IMR-90 (cell line): ENCODE data around the gene MTFR1L. TPM values are rescaled to one million over a fixed set of nuclear protein-coding genes. Genes with fewer than 3 reads are reported as not detected.

ENCODE experiments used
- microRNA-seq, 2 experiments: library from miRNA; stranded (forward) in 1 of 2; unstranded in 1 of 2; fragments of 10-50 nt in 1 of 2; fragments of <30 nt in 1 of 2; gene quantifications in 1 of 2; microRNA quantifications in 1 of 2; one replicate each; pipeline versions ENCODE3 to v1.1.0; 2013 to 2020; ENCODE audit not compliant: insufficient read depth in 1 of 2, insufficient read length in 1 of 2, unreplicated experiment in 1 of 2
- polyA plus RNA-seq, 3 experiments: library from polyadenylated mRNA; depleted of rRNA; stranded (reverse); fragments of >200 nt; gene quantifications; 2 replicates each; pipeline ENCODE4 v1.2.3, GENCODE V29; 2012; ENCODE audit warnings: low replicate concordance in 1 of 3
- small RNA-seq, 5 experiments: library from RNA; depleted of rRNA; stranded (forward); fragments of <200 nt; gene quantifications; one replicate each; pipeline ENCODE3, GENCODE V24; 2012
- total RNA-seq: library from RNA; depleted of rRNA; stranded (reverse); fragments of >200 nt; gene quantifications from 2 replicates; pipeline ENCODE4 v1.2.3, GENCODE V29; 2012; rRNA removed

Gene MTFR1L
- total and polyA plus RNA-seq, 2 of the 4 experiments (the other 2 are of a cell fraction) = 69.1 to 69.7 TPM

Small RNAs within 50 kb of the gene (microRNA-seq; reads per million reads assigned to microRNA genes)
- gene RF00019 (ENCODE audit: insufficient read depth, insufficient read length) = not detected

Small RNAs within 50 kb of the gene (small RNA-seq; reads per million reads assigned to genes)
- gene RF00019 = 0 reads per million in 5 experiments

Other genes with a start within 250 kb of the MTFR1L start
- 2.5 and 3.2 TPM in 2 replicates for gene MAN1C1, start 203.2 kb upstream of the MTFR1L start, total RNA-seq
- 9.6 and 11.3 TPM in 2 replicates for gene MAN1C1, start 203.2 kb upstream of the MTFR1L start, polyA plus RNA-seq (2012; rRNA removed)
- 9.1 and 10.0 TPM in 2 replicates for gene SELENON, start 19.8 kb upstream of the MTFR1L start, total RNA-seq
- 86.4 and 114 TPM in 2 replicates for gene SELENON, start 19.8 kb upstream of the MTFR1L start, polyA plus RNA-seq (2012; rRNA removed)
- gene AUNIP, start 39.5 kb downstream of the MTFR1L start, total RNA-seq = 3.9 and 5.0 TPM in 2 replicates
- 2.2 and 2.4 TPM in 2 replicates for gene AUNIP, start 39.5 kb downstream of the MTFR1L start, polyA plus RNA-seq (2012; rRNA removed)
- 8.3 and 9.0 TPM in 2 replicates for gene PAQR7, start 55.8 kb downstream of the MTFR1L start, total RNA-seq
- gene PAQR7, start 55.8 kb downstream of the MTFR1L start, polyA plus RNA-seq (2012; rRNA removed) = 12.0 and 12.9 TPM in 2 replicates
- 93.0 and 194 TPM in 2 replicates for gene STMN1, start 86.5 kb downstream of the MTFR1L start, total RNA-seq
- gene STMN1, start 86.5 kb downstream of the MTFR1L start, polyA plus RNA-seq (2012; rRNA removed) = 179 and 273 TPM in 2 replicates
- gene PAFAH2, start 178.1 kb downstream of the MTFR1L start, total RNA-seq = 11.9 and 12.2 TPM in 2 replicates
- 7.2 and 8.3 TPM in 2 replicates for gene PAFAH2, start 178.1 kb downstream of the MTFR1L start, polyA plus RNA-seq (2012; rRNA removed)
- 0.56 and 0.90 TPM in 2 replicates for gene EXTL1, start 201.8 kb downstream of the MTFR1L start, total RNA-seq
- 5.2 and 6.1 TPM in 2 replicates for gene EXTL1, start 201.8 kb downstream of the MTFR1L start, polyA plus RNA-seq (2012; rRNA removed)
- gene SLC30A2, start 226.2 kb downstream of the MTFR1L start, total RNA-seq = not detected in 2 replicates
- gene SLC30A2, start 226.2 kb downstream of the MTFR1L start, polyA plus RNA-seq (2012; rRNA removed) = not detected in 2 replicates
- not detected in 2 replicates for gene TRIM63, start 247.7 kb downstream of the MTFR1L start, total RNA-seq
- not detected in 2 replicates for gene TRIM63, start 247.7 kb downstream of the MTFR1L start, polyA plus RNA-seq (2012; rRNA removed)